ENCODE measurements around the gene CCDC30. TPM values are rescaled to one million over a fixed set of nuclear protein-coding genes. Genes with fewer than 3 reads are reported as not detected.

CCDC30 gene
- total RNA-seq, 6 donors from 2014 or later, result 4.4 to 40.9 (median 8.2) TPM

GRCh38 chr1:42682739-42683531 lies 219.8 kb downstream of the CCDC30 start:
- Histone ChIP-seq H3K27ac (peak overlapping the region; percentile 93 to 99 (median 94)), H3K27me3 (no peaks in the 10 kb centered on the region), H3K4me3 (peak overlapping the region; percentile 75 to 100 (median 90)), H3K4me1 (peaks cover 48 to 67% (median 56%) of the 10 kb centered on the region in 4 donors), H3K9me3 (no peaks in the 10 kb centered on the region), H3K36me3 (peaks cover 0 to 11% (median 0%) of the 10 kb centered on the region in 4 donors)
- peak; percentile 84 to 95 for DNase-seq
- peak; percentile 68 to 78 for TF ChIP-seq POLR2AphosphoS5 (IDR thresholded peaks at IDR 0.05)
- peak in 1 of 4 donors; percentile 34 for TF ChIP-seq EP300 (IDR thresholded peaks at IDR 0.05)
- TF ChIP-seq POLR2A (IDR thresholded peaks at IDR 0.05), result peak in 1 of 4 donors; percentile 36
- TF ChIP-seq CTCF (IDR thresholded peaks at IDR 0.05), result no peak
- ATAC-seq (ENCODE audit: low FRiP score in 2 of 2), result peak; percentile 81 to 89
- WGBS, 2 donors, result 1% methylated on average over 4 to 37 of the region's 103 CpGs

GRCh38 chr1:42684139-42684538 lies 221.1 kb downstream of the CCDC30 start:
- Histone ChIP-seq H3K27me3 (no peaks in the 10 kb centered on the region), H3K27ac (peak overlapping the region in 2 of 4 donors; percentile 95 to 99), H3K36me3 (peaks cover 0 to 11% (median 0%) of the 10 kb centered on the region in 4 donors), H3K4me3 (peak overlapping the region in 3 of 4 donors; percentile 75 to 100 (median 99)), H3K4me1 (peaks cover 56 to 79% (median 63%) of the 10 kb centered on the region in 4 donors), H3K9me3 (no peaks in the 10 kb centered on the region)
- TF ChIP-seq POLR2A (IDR thresholded peaks at IDR 0.05), result no peak
- TF ChIP-seq EP300 (IDR thresholded peaks at IDR 0.05), result no peak
- TF ChIP-seq POLR2AphosphoS5 (IDR thresholded peaks at IDR 0.05), result no peak
- TF ChIP-seq CTCF (IDR thresholded peaks at IDR 0.05), result no peak
- DNase-seq (no peak), ATAC-seq (ENCODE audit: low FRiP score in 2 of 2) (no peak)
- 55 to 59% methylated on average over 5 of the region's 5 CpGs for WGBS, 2 donors

DNA sequence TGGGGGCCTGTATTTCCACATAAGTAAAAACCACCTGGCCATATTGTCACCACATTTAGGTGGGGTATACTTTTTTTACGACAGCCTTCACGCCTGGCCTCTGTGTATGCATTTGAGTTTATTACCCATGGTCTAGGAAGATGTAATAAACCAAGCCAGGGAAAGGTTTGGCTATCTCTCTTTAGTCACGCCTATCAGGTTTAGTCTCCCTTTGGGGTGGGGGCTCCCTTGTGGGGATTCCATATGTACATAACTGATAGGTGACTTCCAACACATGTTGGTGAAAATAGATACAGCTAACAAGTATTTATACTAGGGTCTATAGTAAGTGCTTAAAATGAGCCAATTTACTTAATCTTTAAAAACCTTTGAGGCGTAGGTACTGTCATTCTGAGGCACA lies 223.3 kb downstream of the CCDC30 start:
- Histone ChIP-seq H3K4me3 (no peak overlapping the region), H3K27ac (no peak overlapping the region), H3K9me3 (no peaks in the 10 kb centered on the region), H3K4me1 (peaks cover 59 to 84% (median 66%) of the 10 kb centered on the region in 4 donors), H3K36me3 (peaks cover 0 to 11% (median 0%) of the 10 kb centered on the region in 4 donors), H3K27me3 (no peaks in the 10 kb centered on the region)
- 88 to 91% methylated on average over 4 of the region's 4 CpGs for WGBS, 2 donors
- ATAC-seq (ENCODE audit: low FRiP score in 2 of 2), result no peak
- TF ChIP-seq POLR2AphosphoS5 (IDR thresholded peaks at IDR 0.05) (no peak), POLR2A (IDR thresholded peaks at IDR 0.05) (no peak), CTCF (IDR thresholded peaks at IDR 0.05) (no peak)
- no peak for DNase-seq

DNA sequence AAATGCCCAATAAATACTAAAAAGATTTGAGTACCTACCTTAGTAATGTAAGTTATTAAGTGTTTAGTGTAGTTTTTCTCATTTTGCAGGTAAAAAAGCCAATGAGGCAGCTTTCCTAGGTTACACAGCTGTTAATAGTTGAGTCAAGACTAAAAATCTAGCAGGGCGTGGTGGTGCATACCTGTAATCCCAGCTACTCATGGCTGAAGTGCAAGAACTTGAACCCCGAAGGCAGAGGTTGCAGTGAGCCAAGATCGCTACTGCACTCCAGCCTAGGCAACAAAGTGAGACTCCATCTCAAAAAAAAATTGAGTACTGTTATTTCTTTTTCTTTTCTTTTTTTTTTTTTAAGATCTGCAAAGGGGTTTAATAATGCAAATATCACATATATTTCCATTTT lies 226.8 kb downstream of the CCDC30 start:
- Histone ChIP-seq H3K4me1 (peaks cover 61 to 86% (median 65%) of the 10 kb centered on the region in 4 donors), H3K27ac (no peak overlapping the region), H3K36me3 (peaks cover 0 to 15% (median 0%) of the 10 kb centered on the region in 4 donors), H3K27me3 (no peaks in the 10 kb centered on the region), H3K9me3 (no peaks in the 10 kb centered on the region), H3K4me3 (no peak overlapping the region)
- ATAC-seq (ENCODE audit: low FRiP score in 2 of 2) (no peak), DNase-seq (no peak)
- WGBS, 2 donors, result 60 to 73% methylated on average over 3 of the region's 3 CpGs
- no peak for TF ChIP-seq POLR2A (IDR thresholded peaks at IDR 0.05)
- no peak for TF ChIP-seq CTCF (IDR thresholded peaks at IDR 0.05)

Data from upper lobe of left lung (tissue), 6 donors.